ENCODE data around the gene MCM6.
"Not testable (repeated sequence)": the region's sequence is repeated elsewhere in the genome, so short reads cannot be mapped to it uniquely, and the experiment has no call there.

The MCM6 gene

DNA sequence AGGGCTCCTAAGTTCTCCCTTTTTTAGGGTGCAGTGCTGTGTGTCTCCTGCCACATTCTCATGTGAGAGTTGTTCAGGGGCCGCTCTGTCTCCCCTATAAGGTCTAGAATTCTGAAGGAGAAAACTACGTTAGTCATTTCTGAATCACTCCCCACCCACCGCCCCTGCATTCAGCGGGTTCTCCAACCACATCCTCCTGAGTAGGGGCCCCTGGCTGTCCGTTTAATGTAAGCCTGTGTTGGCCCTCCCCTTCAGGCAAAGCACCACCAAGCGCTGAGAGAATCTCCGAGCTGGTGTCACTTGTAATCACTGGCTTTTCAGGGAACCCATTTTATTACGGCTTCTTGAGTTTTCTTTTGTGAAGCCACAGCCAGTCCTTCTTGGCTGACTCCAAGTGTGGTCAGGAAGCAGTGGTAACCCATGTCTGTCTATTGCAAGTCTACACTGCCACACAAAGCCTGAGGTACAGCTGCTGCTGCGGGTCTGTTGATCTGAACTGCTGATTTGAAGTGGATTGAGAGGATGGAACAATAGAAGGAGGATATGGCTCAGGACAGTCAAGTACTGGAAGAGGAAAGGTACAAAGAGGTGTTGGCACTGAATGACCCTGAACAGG is 56.1 kb downstream of the MCM6 start:
- no peak for DNase-seq (ENCODE audit: low spot score)

DNA sequence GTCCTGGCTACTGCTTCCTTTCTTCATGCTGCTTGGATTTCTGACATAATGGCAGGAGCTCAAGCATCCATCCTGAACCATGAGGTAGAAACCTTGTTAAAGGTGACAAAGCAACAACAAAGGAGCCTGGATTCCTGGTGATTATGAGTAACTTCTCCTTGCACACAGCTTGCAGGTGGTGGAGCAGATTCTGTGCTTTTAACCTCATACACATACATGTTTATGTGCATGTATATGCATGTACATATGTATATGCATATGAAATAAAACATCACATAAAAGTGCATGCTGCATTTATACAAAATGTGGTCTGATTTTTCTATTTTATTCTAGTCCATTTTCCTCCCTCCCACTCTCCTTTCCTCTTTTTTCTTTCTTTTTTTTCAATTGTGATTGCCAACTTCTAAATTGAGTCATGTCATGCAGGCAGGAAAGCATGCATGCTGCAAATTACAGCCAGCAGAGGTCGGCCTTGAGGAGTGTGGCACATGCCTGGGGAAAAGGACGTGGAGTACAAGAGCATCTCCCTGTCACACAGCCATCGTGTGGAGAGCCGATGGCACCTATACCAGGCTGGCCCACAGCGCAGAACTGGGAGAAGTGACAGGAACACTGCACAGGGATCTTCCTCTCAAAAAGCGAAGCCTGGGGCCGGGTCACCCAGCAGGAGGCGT is 57.2 kb downstream of the MCM6 start:
- no peak for DNase-seq (ENCODE audit: low spot score)

GRCh38 chr2:135817951-135818350 is 58.3 kb downstream of the MCM6 start:
- no peak for DNase-seq (ENCODE audit: low spot score)

GRCh38 chr2:135817466-135817865 is 58.8 kb downstream of the MCM6 start:
- DNase-seq (ENCODE audit: low spot score), result no peak

DNA sequence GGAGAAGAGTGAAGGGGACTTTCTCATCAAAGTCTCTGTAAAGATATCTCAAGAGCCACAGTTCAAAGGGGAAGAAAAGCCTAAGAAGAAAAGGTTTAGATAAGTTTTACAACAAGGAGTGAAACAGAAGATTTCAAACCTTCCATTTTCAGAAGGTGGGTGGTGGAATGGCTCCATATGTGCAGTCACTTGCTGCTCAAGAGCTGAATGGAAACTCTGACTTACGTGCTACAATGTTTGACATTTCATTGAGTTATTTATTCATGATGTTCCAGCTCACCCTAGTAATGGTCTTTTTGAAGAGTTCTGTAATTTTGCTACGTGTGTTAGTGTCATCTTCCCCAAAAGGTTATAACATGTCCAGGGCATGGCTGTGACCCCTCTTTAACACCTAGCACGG is 61.0 kb downstream of the MCM6 start:
- DNase-seq (ENCODE audit: low spot score), result no peak

DNA sequence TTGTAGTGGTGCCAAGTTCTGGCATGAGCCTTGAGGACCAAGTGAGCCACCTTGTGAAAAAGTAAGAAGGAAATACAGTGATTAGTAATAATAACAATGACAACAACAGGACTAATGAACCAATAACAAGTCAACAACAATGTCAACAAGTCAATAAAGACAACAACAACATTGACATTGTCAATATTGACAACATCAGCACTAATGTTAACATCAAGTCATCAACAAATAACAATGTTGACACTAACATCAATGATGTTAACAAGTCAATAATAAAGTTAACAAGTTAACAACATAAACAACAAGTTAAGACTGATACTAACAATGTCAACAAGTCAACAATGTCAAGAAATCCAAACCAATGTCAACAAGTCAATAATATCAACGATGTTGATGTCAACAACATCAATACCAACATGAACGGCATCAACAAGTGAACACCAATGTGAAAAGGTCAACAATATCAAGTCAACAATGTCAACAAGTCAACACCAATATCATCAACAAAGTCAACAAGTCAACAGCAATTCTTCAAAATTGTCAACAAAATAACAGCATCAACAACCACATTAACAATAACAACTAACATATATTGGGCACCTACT is 63.2 kb downstream of the MCM6 start:
- DNase-seq (ENCODE audit: low spot score), result no peak

DNA sequence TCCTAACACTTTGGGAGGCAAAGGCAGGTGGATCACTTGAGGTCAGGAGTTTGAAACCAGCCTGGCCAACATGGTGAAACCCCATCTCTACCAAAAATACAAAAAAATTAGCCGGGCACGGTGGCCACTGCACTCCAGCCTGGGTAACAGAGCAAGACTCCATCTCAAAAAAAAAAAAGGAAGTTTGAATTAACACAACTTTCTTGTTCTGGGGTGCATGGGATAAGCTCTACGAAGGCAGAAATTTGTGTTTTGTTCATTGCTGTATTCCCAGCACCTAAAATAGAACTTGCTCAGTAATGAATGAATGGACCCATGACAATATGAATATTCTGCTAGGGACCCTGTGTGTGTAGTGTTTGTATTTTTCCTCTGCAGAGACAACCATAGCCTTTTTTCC is 68.4 kb downstream of the MCM6 start:
- not testable (repeated sequence) for DNase-seq (ENCODE audit: low spot score)

- DNase-seq (ENCODE audit: low spot score), result no peak
Observed at GRCh38 chr2:135803278-135803677, 73.0 kb downstream of the MCM6 start.

DNA sequence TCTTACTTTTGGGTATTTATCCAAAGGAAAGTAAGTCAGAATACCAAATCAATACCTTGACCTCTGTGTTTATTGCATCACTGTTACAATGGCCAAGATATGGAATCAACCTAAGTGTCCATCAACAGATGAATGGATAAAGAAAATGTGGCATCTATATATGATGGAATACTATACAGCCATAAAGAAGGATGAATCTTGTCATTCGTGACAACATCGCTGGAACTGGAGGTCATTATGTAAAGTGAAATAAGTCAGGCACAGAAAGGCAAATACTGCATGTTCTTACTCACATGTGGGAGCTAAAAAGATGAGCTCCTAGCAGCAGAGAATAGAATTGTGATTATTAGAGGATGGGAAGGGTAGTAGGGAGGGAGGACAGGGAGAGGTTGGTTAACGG is 73.9 kb downstream of the MCM6 start:
- no peak for DNase-seq (ENCODE audit: low spot score)

DNA sequence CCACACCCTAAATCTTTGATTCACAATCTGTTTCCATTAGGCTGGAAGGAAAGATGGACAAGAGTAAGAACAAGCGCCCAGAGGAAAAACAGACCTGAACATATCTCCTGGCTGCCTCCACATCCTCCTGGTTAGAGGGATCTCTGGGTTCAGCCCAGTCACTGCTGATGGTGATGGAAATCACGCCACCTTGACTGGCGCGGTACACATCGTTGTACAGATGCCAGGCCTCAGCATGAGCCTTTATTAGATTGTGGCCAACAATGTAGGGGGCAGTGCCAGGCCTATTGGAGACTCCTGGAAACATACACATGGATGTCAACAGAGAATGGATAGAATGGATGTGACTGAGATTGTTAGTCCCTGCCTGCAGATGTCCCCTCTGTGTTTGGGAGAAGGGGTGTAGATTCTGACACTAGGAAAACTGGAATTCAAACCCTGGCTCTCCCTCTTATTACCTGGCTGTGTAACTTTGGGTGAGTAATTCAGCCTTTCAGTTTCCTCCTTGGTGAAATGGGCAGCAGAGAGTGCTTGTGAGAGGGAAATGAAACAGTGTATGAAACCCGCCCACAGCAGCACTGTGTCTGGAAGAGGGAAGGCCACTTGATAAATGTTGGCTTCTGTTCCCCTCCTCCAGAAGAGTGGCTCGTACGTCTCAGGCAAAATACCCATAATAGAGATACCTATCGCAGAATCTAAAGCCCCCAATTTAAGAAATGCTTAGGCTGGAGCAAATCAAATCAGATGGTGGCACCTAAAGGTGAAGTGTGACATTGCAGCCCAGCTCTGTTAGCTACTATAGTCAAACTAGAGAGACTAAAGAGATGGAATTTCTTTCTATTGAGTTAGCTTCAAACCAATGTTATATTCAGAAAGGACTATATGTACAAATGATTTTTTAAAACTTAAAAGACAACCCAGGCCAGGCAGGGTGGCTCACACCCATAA is 75.5 kb downstream of the MCM6 start:
- no peak for DNase-seq (ENCODE audit: low spot score)

- no peak for DNase-seq (ENCODE audit: low spot score)
Observed at GRCh38 chr2:135799738-135800137, 76.5 kb downstream of the MCM6 start.

GRCh38 chr2:135798762-135799161 is 77.5 kb downstream of the MCM6 start:
- no peak for DNase-seq (ENCODE audit: low spot score)

- DNase-seq (ENCODE audit: low spot score), result no peak
Observed at GRCh38 chr2:135798275-135798705, 78.0 kb downstream of the MCM6 start.

GRCh38 chr2:135797497-135798274 is 78.6 kb downstream of the MCM6 start:
- peak; percentile 28 for DNase-seq (ENCODE audit: low spot score)

DNA sequence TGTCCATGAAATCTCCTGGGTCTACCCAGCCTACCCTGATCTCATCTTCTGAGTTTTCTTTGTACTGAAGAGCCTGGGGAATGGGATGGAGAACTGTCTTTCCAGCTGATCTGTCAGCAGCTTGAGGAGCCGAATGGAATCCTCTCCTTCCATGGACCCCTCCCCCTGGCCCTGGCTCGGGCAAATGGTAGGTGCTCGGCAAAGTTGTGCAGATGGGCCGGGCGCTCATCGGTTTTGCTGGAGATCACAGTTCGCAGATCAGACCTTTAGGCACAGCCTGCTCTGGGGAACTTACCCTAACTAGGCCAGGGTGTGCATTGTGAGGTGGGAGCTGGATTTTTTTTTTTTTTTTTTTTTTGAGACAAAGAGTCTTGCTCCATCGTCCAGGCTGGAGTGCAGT is 79.6 kb downstream of the MCM6 start:
- DNase-seq (ENCODE audit: low spot score), result no peak

GRCh38 chr2:135795641-135796040 is 80.6 kb downstream of the MCM6 start:
- not testable (repeated sequence) for DNase-seq (ENCODE audit: low spot score)

GRCh38 chr2:135792401-135793150 is 83.7 kb downstream of the MCM6 start:
- DNase-seq (ENCODE audit: low spot score), result no peak

GRCh38 chr2:135791418-135792190 is 84.6 kb downstream of the MCM6 start:
- DNase-seq (ENCODE audit: low spot score), result no peak

DNA sequence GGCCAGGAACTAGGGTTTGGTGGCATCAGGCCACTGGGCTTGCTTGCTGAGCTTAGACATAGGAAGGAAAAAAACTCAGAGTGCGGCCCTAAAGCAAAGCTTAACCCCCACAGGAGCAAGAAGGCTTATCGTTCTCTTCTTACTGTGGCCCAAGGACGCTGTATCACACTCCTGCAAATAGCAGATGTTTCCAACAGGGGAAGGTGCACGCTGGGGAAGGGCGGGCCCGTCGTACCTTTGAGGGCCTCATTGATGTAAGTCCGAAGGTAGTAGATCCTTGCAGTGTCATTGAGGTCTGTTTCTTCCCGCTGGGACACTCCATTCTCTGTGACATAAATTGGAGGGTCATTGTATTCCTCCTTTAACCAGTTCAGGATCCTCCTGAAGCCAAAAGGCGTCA is 85.8 kb downstream of the MCM6 start:
- DNase-seq (ENCODE audit: low spot score), result no peak
